Ovary (tissue), 9 donors: ENCODE results near the gene DTNA. TPM values are rescaled to one million over a fixed set of nuclear protein-coding genes. Genes with fewer than 3 reads are reported as not detected.

Source experiments
- DNase-seq, 5 donors: peaks; one replicate each; pipeline ENCODE4 v3.0.0-alpha.2; 2019 to 2020
- H3K27ac ChIP-seq, 2 donors: fragments of 200-600 bp; one replicate each; pipeline versions ENCODE4 v1.5.1 to v1.8.0; 2019 to 2022
- H3K27me3 ChIP-seq: fragments of 200-600 bp; one replicate; pipeline ENCODE4 v1.8.0; 2022
- H3K36me3 ChIP-seq: fragments of 200-600 bp; sonication (generic); one replicate; pipeline ENCODE4 v1.5.1; 2019
- H3K4me1 ChIP-seq: one replicate; pipeline ENCODE4 v1.8.1; 2013; ENCODE audit warnings: mild to moderate bottlenecking, moderate library complexity; ENCODE audit not compliant: insufficient read depth
- H3K4me3 ChIP-seq: fragments of 200-600 bp; sonication (generic); one replicate; pipeline ENCODE4 v1.5.1; 2017
- H3K9me3 ChIP-seq, 2 donors: fragments of 200-600 bp in 1 of 2; sonication (generic) in 1 of 2; one replicate each; pipeline versions ENCODE4 v1.5.1 to v1.8.1; 2013 to 2019; ENCODE audit warnings: mild to moderate bottlenecking in 1 of 2, moderate library complexity in 1 of 2
- CTCF ChIP-seq, 3 donors: fragments of 450-650 bp in 2 of 3; fragments of 200-600 bp in 1 of 3; IDR thresholded peaks; one replicate each; pipeline versions ENCODE4 v1.5.1 to v1.8.0; 2016 to 2022; ENCODE audit warnings: antibody characterized with exemption in 3 of 3, mild to moderate bottlenecking in 1 of 3
- EP300 ChIP-seq: sonication (generic); formaldehyde crosslinking; IDR thresholded peaks from one replicate; pipeline ENCODE4 v1.6.1; 2017; ENCODE audit warnings: antibody characterized with exemption
- POLR2A ChIP-seq: fragments of 450-650 bp; IDR thresholded peaks from one replicate; pipeline ENCODE4 v1.6.1; 2017; ENCODE audit warnings: antibody characterized with exemption, mild to moderate bottlenecking, moderate library complexity
- WGBS, 3 donors: extraction: QIAGEN DNeasy Blood & Tissue Kit in 1 of 3; methylation state at CpG; one replicate each; pipeline versions ENCODE4 v1.1.5 to v1.1.7; 2013 to 2017; 5-methylcytosine and 5-hydroxymethylcytosine counted together
- intact Hi-C, 4 donors: fragments of 100-400 bp; cut with DNase I; formaldehyde crosslinking; loops; one replicate each; pipeline versions ENCODE4 v1.11.0 to v1.15.1; 2022 to 2023
- polyA plus RNA-seq, 2 donors: library from polyadenylated mRNA; stranded (reverse); fragments of 200-250 nt in 1 of 2; fragments of 350-450 nt in 1 of 2; fragmentation: Illumina TruSeq in 1 of 2; extraction: RNeasy Lipid Tissue Mini Kit (QIAGEN cat#74804) in 1 of 2; gene quantifications; one replicate each; pipeline ENCODE4 v1.2.3, GENCODE V29; 2013 to 2014
- total RNA-seq, 7 donors: library from RNA; depleted of rRNA in 2 of 7; stranded (reverse); fragments of >200 nt in 2 of 7; fragmentation: NEBNext Ultra II Directional in 3 of 7; extraction: Animal tissue kit (Norgen Biotek cat#: 25700) in 3 of 7; gene quantifications; one replicate each; pipeline versions ENCODE4 v1.1.0 to v1.2.4, GENCODE V29; 2016 to 2023
- donor health status: DM: no; HTN: no; CAD: no; lungs with moderate emphysema.
- donor health status: DM: no; HTN: no; CAD: no.
- donor health status: Bipolar disorder and iron deficiency.
- donor health status: DM: yes; HTN: yes; CAD: no.
- donor health status: DM: no; HTN: no; CAD: no.
- donor health status: DM: yes; HTN: yes; CAD: no.

DTNA gene
- total and polyA plus RNA-seq, 9 donors, result 4.3 to 34.2 (median 18.4) TPM

DNA sequence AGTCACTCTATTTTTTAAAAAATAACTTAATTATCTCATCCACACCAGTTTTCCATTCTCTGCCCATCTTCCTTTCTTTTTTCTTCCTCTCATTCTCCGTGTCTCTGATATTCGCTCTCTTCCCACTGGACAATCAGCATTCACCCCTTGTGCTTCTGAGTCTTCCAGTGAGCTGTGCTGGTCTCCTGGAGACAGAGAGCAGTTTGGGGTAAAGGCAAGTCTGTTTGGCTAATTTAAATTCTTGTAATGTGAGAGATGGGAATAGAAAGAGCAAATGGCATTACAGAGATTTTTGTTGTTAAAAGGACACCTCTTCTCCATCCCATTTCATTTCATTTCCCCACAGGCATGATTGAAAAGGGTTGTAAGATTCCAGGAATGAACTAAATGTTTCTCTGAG is 107.5 kb downstream of the DTNA start:
- intact Hi-C loops, result no loop called here
- no peaks in the 10 kb centered on the region for H3K27me3 ChIP-seq
- no peaks in the 10 kb centered on the region for H3K36me3 ChIP-seq
- peaks cover 2% of the 10 kb centered on the region for H3K4me1 ChIP-seq
- no peak for DNase-seq
- WGBS, 3 donors, result 83 to 90% (median 85%) methylated on average over 2 of the region's 2 CpGs
- TF ChIP-seq EP300, result no peak
- no peak for TF ChIP-seq CTCF (IDR thresholded peaks at IDR 0.05)
- TF ChIP-seq POLR2A, result no peak
- no peaks in the 10 kb centered on the region for H3K9me3 ChIP-seq
- H3K27ac ChIP-seq, result no peak overlapping the region
- no peak overlapping the region for H3K4me3 ChIP-seq

- DNase-seq, result no peak
- 90 to 93% (median 91%) methylated on average over 5 of the region's 5 CpGs for WGBS, 3 donors
- Histone ChIP-seq H3K9me3 (no peaks in the 10 kb centered on the region), H3K27ac (no peak overlapping the region), H3K4me3 (no peak overlapping the region), H3K4me1 (peaks cover 2% of the 10 kb centered on the region), H3K27me3 (no peaks in the 10 kb centered on the region), H3K36me3 (no peaks in the 10 kb centered on the region)
- intact Hi-C loops, result no loop called here
- TF ChIP-seq EP300, result no peak
- TF ChIP-seq CTCF (IDR thresholded peaks at IDR 0.05), result no peak
- no peak for TF ChIP-seq POLR2A
Observed at GRCh38 chr18:34818064-34818463, 108.0 kb downstream of the DTNA start.

DNA sequence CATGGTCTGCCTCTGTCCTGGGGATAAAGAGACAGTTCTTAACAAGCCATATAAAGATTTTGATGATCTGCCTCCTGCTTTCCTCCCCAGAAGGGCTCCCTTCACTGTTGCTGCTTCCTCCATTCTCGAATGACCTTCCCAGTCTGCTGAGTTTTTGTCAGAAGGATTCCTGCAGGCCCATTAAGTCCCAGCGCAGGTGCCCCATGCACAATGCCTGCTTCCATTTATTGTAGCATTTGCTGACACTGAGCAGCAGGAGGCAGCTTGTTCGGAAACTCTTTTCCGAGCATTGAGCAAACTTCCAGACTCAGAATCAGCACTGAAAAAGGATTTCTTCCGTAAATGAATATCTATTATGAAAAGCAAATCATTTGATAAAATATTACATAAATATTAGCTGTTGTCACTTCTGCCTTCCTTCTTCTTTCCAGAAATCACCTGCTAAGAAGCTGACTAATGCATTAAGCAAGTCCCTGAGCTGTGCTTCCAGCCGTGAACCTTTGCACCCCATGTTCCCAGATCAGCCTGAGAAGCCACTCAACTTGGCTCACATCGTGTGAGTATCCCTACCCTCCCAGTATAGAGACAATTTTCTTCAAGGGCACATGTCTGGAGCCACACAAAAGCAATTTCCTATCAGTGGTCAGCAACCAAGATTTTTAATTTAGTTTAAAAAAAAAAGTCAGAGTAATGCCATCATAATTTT is 110.4 kb downstream of the DTNA start:
- TF ChIP-seq EP300 (no peak), CTCF (IDR thresholded peaks at IDR 0.05) (no peak), POLR2A (no peak)
- Histone ChIP-seq H3K4me3 (no peak overlapping the region), H3K4me1 (peaks cover 2% of the 10 kb centered on the region), H3K27ac (no peak overlapping the region), H3K36me3 (no peaks in the 10 kb centered on the region), H3K27me3 (no peaks in the 10 kb centered on the region), H3K9me3 (no peaks in the 10 kb centered on the region)
- intact Hi-C loops, result no loop called here
- WGBS, 3 donors, result 73 to 77% (median 76%) methylated on average over 7 of the region's 7 CpGs
- DNase-seq, result no peak

GRCh38 chr18:34821669-34822210 is 111.6 kb downstream of the DTNA start:
- Histone ChIP-seq H3K27me3 (no peaks in the 10 kb centered on the region), H3K27ac (no peak overlapping the region), H3K4me3 (no peak overlapping the region), H3K4me1 (peaks cover 2% of the 10 kb centered on the region), H3K9me3 (no peaks in the 10 kb centered on the region), H3K36me3 (no peaks in the 10 kb centered on the region)
- 40 to 68% (median 41%) methylated on average over 6 of the region's 6 CpGs for WGBS, 3 donors
- no peak for DNase-seq
- TF ChIP-seq POLR2A (no peak), CTCF (IDR thresholded peaks at IDR 0.05) (no peak), EP300 (no peak)
- intact Hi-C loops, result no loop called here
